Subcutaneous abdominal adipose tissue (tissue), 5 donors: ENCODE measurements around the gene ADAM30.

Experiments used
- H3K27ac ChIP-seq: one replicate; pipeline ENCODE4 v1.7.0; 2013; ENCODE audit warnings: low read depth, mild to moderate bottlenecking, inconsistent platforms, low read length, moderate library complexity
- H3K27me3 ChIP-seq, 5 donors: one replicate each; pipeline ENCODE4 v1.7.0; 2013; ENCODE audit warnings: low read length in 5 of 5, inconsistent platforms in 1 of 5; ENCODE audit not compliant: control insufficient read depth in 5 of 5, insufficient read depth in 4 of 5
- H3K36me3 ChIP-seq, 5 donors: one replicate each; pipeline ENCODE4 v1.7.0; 2013; ENCODE audit warnings: low read length in 5 of 5; ENCODE audit not compliant: control insufficient read depth in 5 of 5, insufficient read depth in 5 of 5
- H3K4me1 ChIP-seq, 5 donors: one replicate each; pipeline ENCODE4 v1.7.0; 2013; ENCODE audit warnings: low read length in 5 of 5, mild to moderate bottlenecking in 3 of 5, moderate library complexity in 1 of 5; ENCODE audit not compliant: control insufficient read depth in 5 of 5, insufficient read depth in 5 of 5
- H3K4me3 ChIP-seq, 5 donors: one replicate each; pipeline ENCODE4 v1.7.0; 2013; ENCODE audit warnings: low read length in 5 of 5, low read depth in 1 of 5
- H3K9ac ChIP-seq, 5 donors: one replicate each; pipeline ENCODE4 v1.7.0; 2013; ENCODE audit warnings: low read length in 5 of 5, mild to moderate bottlenecking in 4 of 5, moderate library complexity in 3 of 5
- H3K9me3 ChIP-seq, 5 donors: one replicate each; pipeline ENCODE4 v1.7.0; 2013; ENCODE audit warnings: low read length in 5 of 5; ENCODE audit not compliant: control insufficient read depth in 5 of 5
- donor health status: healthy.
- donor health status: healthy.
- donor health status: healthy.
- donor health status: healthy.
- donor health status: healthy.

Gene ADAM30

DNA sequence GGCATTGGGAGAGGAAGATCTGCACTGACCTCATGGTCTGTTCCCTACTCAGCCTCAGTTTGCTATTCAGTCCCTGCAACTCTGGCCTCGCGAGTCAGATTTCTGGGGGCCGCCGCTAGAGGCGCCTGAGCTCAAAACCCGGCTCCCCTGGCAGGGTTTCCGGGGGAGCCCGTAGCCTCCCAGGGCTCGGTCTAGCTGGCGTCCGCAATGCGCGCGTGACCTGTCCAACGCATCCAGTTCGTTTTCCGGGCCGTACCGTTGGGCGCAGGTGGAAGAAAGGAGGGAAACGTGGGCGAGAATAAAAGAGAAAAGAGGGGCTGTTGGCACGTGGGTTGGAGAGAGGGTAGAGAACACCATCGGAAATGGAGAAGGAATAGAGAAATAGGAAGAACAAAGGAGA lies at the start of gene ADAM30:
Gene ADAM30 (minus strand): TSS at position 213 of the 400 bp plus-strand sequence. CDS start 179 bp downstream, at position 34.
- peaks cover 0 to 11% (median 3%) of the 10 kb centered on the region in 5 donors for H3K27me3 ChIP-seq

DNA sequence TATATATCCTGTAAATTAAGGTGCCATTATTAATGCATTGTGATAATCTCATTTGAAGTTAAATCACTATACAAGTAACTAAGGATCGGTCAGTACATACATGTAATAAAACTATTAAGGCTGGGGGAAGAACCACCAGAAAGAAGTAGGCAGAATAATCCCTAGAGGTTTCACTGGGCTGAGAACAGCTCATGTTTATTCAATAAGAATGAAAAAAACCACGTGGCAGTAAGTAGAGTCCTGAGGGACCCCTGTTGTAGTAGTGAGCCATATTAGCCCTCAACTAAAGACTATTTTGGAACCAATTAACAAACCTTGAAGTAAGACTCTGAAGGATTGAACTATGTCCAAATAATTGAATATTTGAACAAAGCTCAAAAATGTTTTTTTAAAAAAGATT lies 46.9 kb upstream of the ADAM30 start:
- peak overlapping the region; percentile 63 for H3K27ac ChIP-seq
- no peak overlapping the region for H3K9ac ChIP-seq
- H3K36me3 ChIP-seq = peaks cover 23 to 45% (median 42%) of the 10 kb centered on the region in 5 donors
- H3K9me3 ChIP-seq = no peaks in the 10 kb centered on the region
- peaks cover 0 to 10% (median 0%) of the 10 kb centered on the region in 5 donors for H3K4me1 ChIP-seq
- no peaks in the 10 kb centered on the region for H3K27me3 ChIP-seq
- H3K4me3 ChIP-seq = no peak overlapping the region

More for the DNA sequence above, at the start of gene ADAM30:
- Histone ChIP-seq H3K4me1 (no peaks in the 10 kb centered on the region), H3K9me3 (no peaks in the 10 kb centered on the region), H3K9ac (no peak within 1 kb of the TSS), H3K27ac (no peak within 1 kb of the TSS), H3K36me3 (no peaks in the 10 kb centered on the region), H3K4me3 (no peak within 1 kb of the TSS)

DNA sequence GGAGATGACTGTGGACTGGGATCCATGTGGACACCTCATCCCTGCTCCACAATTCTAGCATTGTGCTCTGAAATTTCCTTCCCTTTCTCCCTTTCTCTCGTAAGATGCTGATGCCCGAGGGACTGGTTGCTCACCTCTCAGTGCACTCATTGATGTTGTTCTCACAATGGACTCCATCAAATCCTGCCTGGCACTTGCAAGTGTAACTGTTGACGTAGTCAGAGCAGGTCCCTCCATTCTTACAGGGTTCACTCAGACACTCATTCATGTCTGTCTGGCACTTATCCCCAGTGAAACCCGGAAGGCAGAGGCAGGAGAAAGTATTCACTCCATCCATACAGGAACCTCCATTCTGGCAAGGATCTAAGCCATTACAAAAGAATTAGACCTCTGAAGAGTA lies 45.1 kb upstream of the ADAM30 start:
- H3K27ac ChIP-seq = no peak overlapping the region
- H3K27me3 ChIP-seq = no peaks in the 10 kb centered on the region
- H3K9ac ChIP-seq = no peak overlapping the region
- peaks cover 35 to 52% (median 42%) of the 10 kb centered on the region in 5 donors for H3K36me3 ChIP-seq
- peaks cover 0 to 10% (median 0%) of the 10 kb centered on the region in 5 donors for H3K4me1 ChIP-seq
- H3K9me3 ChIP-seq = no peaks in the 10 kb centered on the region
- no peak overlapping the region for H3K4me3 ChIP-seq

DNA sequence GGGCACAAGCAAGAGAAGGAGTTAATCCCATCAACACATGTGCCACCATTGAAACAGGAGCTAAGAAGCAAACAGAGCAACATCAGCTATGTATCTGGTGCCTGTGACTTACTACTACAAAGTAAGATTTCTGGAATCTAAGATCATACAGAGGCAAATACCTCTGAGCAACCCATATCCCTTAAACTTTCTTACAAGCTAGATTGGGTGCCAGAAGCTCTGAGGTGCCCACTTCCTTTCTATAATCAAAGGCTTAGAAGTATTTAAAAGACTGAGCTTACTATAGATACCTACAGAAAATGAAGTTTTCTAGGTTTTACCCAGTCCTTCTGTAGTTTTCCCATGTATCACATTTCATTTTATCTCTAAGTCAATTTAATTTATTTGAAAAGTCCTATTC lies 44.4 kb upstream of the ADAM30 start:
- Histone ChIP-seq H3K4me1 (peaks cover 0 to 10% (median 0%) of the 10 kb centered on the region in 5 donors), H3K36me3 (peaks cover 40 to 59% (median 46%) of the 10 kb centered on the region in 5 donors), H3K27ac (peak overlapping the region; percentile 7), H3K27me3 (no peaks in the 10 kb centered on the region), H3K9ac (no peak overlapping the region), H3K9me3 (no peaks in the 10 kb centered on the region), H3K4me3 (no peak overlapping the region)

- Histone ChIP-seq H3K27me3 (no peaks in the 10 kb centered on the region), H3K9me3 (peaks cover 0 to 11% (median 3%) of the 10 kb centered on the region in 5 donors), H3K36me3 (peaks cover 66 to 87% (median 74%) of the 10 kb centered on the region in 5 donors), H3K4me3 (no peak overlapping the region), H3K27ac (no peak overlapping the region), H3K9ac (no peak overlapping the region), H3K4me1 (no peaks in the 10 kb centered on the region)
These were observed 40.9 kb upstream of the ADAM30 start for GRCh38 chr1:119937198-119937597.

DNA sequence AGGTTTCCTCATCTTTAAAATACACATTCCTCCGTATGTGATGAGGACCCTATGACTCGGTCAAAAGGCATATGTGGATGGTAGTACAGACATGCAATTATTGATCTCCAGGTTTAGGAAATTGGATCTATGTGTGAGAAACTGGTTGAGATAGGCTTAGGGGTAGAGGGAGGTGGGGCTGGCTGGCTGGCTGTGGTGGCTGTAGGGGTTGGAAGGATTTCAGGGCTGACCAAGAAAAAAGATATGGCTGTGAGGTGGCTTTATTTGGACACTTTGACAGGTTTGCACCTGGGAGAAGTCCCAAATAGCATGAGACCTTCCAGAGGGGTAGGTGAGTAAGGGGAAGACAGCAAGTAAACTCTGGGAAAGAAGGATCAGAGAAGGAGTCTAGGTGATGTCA lies 39.6 kb upstream of the ADAM30 start:
- no peaks in the 10 kb centered on the region for H3K4me1 ChIP-seq
- H3K9me3 ChIP-seq = peaks cover 0 to 11% (median 3%) of the 10 kb centered on the region in 5 donors
- peaks cover 64 to 84% (median 71%) of the 10 kb centered on the region in 5 donors for H3K36me3 ChIP-seq
- H3K4me3 ChIP-seq = no peak overlapping the region
- H3K27ac ChIP-seq = no peak overlapping the region
- no peak overlapping the region for H3K9ac ChIP-seq
- H3K27me3 ChIP-seq = no peaks in the 10 kb centered on the region

DNA sequence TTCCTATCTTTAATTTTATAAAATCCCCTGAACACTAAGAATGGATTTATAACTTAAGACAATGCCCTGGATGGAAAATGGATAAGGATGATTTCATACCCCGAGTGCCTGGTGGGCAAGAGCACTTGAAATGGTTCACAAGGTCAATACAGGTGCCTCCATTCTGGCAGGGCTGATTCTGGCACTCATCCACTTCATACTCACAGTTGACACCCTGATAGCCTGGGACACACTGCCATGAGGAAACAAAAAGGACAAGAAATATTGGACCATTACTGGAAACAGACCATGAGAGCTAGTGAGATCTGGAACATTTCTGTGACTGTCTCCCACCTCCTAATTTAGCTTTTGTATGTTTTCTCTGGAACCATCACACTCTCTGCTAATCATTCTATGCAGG lies 39.1 kb upstream of the ADAM30 start:
- peaks cover 0 to 11% (median 3%) of the 10 kb centered on the region in 5 donors for H3K9me3 ChIP-seq
- no peak overlapping the region for H3K9ac ChIP-seq
- H3K4me1 ChIP-seq = no peaks in the 10 kb centered on the region
- no peak overlapping the region for H3K27ac ChIP-seq
- H3K4me3 ChIP-seq = no peak overlapping the region
- peaks cover 59 to 78% (median 67%) of the 10 kb centered on the region in 5 donors for H3K36me3 ChIP-seq
- H3K27me3 ChIP-seq = no peaks in the 10 kb centered on the region

- Histone ChIP-seq H3K4me1 (no peaks in the 10 kb centered on the region), H3K27ac (no peak overlapping the region), H3K9me3 (peaks cover 0 to 11% (median 3%) of the 10 kb centered on the region in 5 donors), H3K9ac (no peak overlapping the region), H3K36me3 (peaks cover 58 to 75% (median 67%) of the 10 kb centered on the region in 5 donors), H3K27me3 (no peaks in the 10 kb centered on the region), H3K4me3 (no peak overlapping the region)
These were observed 37.1 kb upstream of the ADAM30 start for GRCh38 chr1:119933397-119933796.

DNA sequence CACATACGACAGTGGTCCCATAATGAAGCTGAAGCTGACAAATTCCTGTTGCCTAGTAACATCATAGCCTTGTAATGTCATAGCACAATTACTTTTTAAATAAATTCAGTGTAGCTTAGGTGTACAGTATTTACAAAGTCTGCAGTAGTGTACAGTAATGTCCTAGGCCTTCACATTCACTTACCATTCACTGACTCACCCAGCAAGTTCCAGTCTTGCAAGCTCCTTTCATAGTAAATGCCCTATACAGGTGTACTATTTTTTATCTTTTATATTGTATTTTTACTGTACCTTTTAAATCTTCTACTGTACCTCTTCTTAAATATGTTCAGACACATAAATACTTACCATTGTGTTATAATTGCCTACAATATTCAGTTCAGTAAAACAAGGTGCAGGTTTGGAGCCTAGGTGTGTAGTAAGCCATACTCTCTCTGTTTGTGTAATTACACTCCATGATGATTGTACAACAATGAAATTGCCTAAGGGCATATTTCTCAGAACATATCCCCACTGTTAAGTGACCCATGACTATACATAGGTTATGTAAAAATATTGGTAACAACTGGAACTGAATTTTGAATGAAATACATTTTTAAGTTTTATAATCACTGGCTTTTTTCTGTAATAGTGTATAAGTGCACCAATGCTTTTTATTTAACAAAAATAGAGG lies 33.5 kb upstream of the ADAM30 start:
- peaks cover 48 to 78% (median 71%) of the 10 kb centered on the region in 5 donors for H3K36me3 ChIP-seq
- no peak overlapping the region for H3K9ac ChIP-seq
- no peak overlapping the region for H3K4me3 ChIP-seq
- H3K4me1 ChIP-seq = peaks cover 0 to 22% (median 12%) of the 10 kb centered on the region in 5 donors
- no peaks in the 10 kb centered on the region for H3K27me3 ChIP-seq
- no peak overlapping the region for H3K27ac ChIP-seq
- peaks cover 0 to 11% (median 3%) of the 10 kb centered on the region in 5 donors for H3K9me3 ChIP-seq

DNA sequence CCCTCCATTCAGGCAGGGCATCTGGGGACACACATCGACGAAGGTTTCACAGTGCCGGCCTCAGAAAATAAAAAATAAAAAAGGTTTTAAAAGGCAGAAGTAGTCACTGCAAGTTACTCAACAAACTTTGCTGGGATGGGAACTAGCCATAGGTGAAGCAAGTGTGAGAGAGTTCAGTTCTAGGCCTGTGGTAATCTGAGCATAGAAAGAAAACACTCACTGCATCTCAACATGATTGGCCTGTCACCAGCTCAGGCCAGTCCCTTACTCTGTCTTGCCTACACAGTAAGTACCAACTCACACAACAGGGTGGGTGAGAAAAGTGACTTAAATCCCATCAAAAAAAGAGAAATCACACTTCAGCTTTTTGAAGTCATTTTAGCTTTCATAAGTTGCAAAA lies 30.2 kb upstream of the ADAM30 start:
- peak overlapping the region in 1 of 5 donors; percentile 13 for H3K9ac ChIP-seq
- H3K27me3 ChIP-seq = no peaks in the 10 kb centered on the region

More for the DNA sequence above, 30.2 kb upstream of the ADAM30 start:
- no peaks in the 10 kb centered on the region for H3K9me3 ChIP-seq
- H3K27ac ChIP-seq = peak overlapping the region; percentile 75
- no peak overlapping the region for H3K4me3 ChIP-seq
- H3K36me3 ChIP-seq = peaks cover 44 to 85% (median 82%) of the 10 kb centered on the region in 5 donors
- peaks cover 0 to 22% (median 12%) of the 10 kb centered on the region in 5 donors for H3K4me1 ChIP-seq
